NCI-H524 (cell line): ENCODE measurements around the gene CATSPERE.
A peak's percentile ranks its signal among the peaks of the same experiment; 100 is the strongest.

ENCODE experiments used
- DNase-seq, 2 experiments: peaks; one replicate each; lab custom pipeline; 2025; lab: John Stamatoyannopoulos, UW

Gene CATSPERE

GRCh38 chr1:244461245-244462071 lies at the start of gene CATSPERE:
CATSPERE (plus strand) TSS chr1:244461273; CDS start chr1:244461430, 157 bp downstream.
- no peak for DNase-seq

- DNase-seq = no peak
Observed at GRCh38 chr1:244412176-244412575, 48.9 kb upstream of the CATSPERE start.

- no peak for DNase-seq
Observed at GRCh38 chr1:244413736-244414135, 47.3 kb upstream of the CATSPERE start.

GRCh38 chr1:244414543-244414942 lies 46.5 kb upstream of the CATSPERE start:
- no peak for DNase-seq

- no peak for DNase-seq
Observed at GRCh38 chr1:244419024-244419423, 42.0 kb upstream of the CATSPERE start.

GRCh38 chr1:244422174-244422573 lies 38.9 kb upstream of the CATSPERE start:
- no peak for DNase-seq

GRCh38 chr1:244424649-244425334 lies 36.3 kb upstream of the CATSPERE start:
- DNase-seq = no peak

GRCh38 chr1:244427647-244428046 lies 33.4 kb upstream of the CATSPERE start:
- no peak for DNase-seq

- no peak for DNase-seq
Observed at GRCh38 chr1:244429818-244430217, 31.3 kb upstream of the CATSPERE start.

- no peak for DNase-seq
Observed at GRCh38 chr1:244431166-244431565, 29.9 kb upstream of the CATSPERE start.

GRCh38 chr1:244435562-244436205 lies 25.4 kb upstream of the CATSPERE start:
- DNase-seq = no peak

- DNase-seq = no peak
Observed at GRCh38 chr1:244436336-244437085, 24.6 kb upstream of the CATSPERE start.

- DNase-seq = no peak
Observed at GRCh38 chr1:244437086-244437468, 24.0 kb upstream of the CATSPERE start.

GRCh38 chr1:244439391-244440032 lies 21.6 kb upstream of the CATSPERE start:
- DNase-seq = no peak

- no peak for DNase-seq
Observed at GRCh38 chr1:244442850-244443249, 18.2 kb upstream of the CATSPERE start.

- peak in 1 of 2 experiments; percentile 14 for DNase-seq
Observed at GRCh38 chr1:244444854-244445253, 16.2 kb upstream of the CATSPERE start.

- no peak for DNase-seq
Observed at GRCh38 chr1:244445320-244446181, 15.5 kb upstream of the CATSPERE start.

- no peak for DNase-seq
Observed at GRCh38 chr1:244447024-244447423, 14.0 kb upstream of the CATSPERE start.

- DNase-seq = no peak
Observed at GRCh38 chr1:244447552-244447951, 13.5 kb upstream of the CATSPERE start.

- DNase-seq = no peak
Observed at GRCh38 chr1:244448279-244449036, 12.6 kb upstream of the CATSPERE start.
